ENCODE measurements around the gene PIP5K1B. TPM values are rescaled to one million over a fixed set of nuclear protein-coding genes. Genes with fewer than 3 reads are reported as not detected.

Gene PIP5K1B
- total RNA-seq, 1 experiment from 2014 or later: not detected

- Histone ChIP-seq H3K4me3 (ENCODE audit: low read depth, low read length, poor library complexity, severe bottlenecking) (no peak overlapping the region), H3K4me1 (ENCODE audit: insufficient read depth, low read length, poor library complexity, severe bottlenecking) (no peaks in the 10 kb centered on the region), H3K9me3 (ENCODE audit: low read depth, low read length, poor library complexity, severe bottlenecking) (no peaks in the 10 kb centered on the region), H3K36me3 (ENCODE audit: insufficient read depth, low read length, poor library complexity, severe bottlenecking) (no peaks in the 10 kb centered on the region), H3K27me3 (replicated peaks; ENCODE audit: insufficient read depth, low read depth, low read length, poor library complexity) (peaks cover 67% of the 10 kb centered on the region), H3K27ac (ENCODE audit: low read depth, low read length, poor library complexity, severe bottlenecking) (no peak overlapping the region)
- TF ChIP-seq CTCF (conservative IDR thresholded peaks at IDR 0.05; ENCODE audit: low read depth, low read length): no peak
- no peak for TF ChIP-seq EZH2 (IDR thresholded peaks at IDR 0.05; ENCODE audit: borderline replicate concordance, low read depth, low read length, poor library complexity, severe bottlenecking)
- ChIA-PET CTCF (interaction anchor here (0.7 kb wide), 1 partner anchor 124 kb away, joined by 5 read pairs; no protein-coding TSS in a partner anchor), POLR2A (ENCODE audit: low non-redundant PET) (interaction anchor here (0.6 kb wide), 1 partner anchor 22 kb away, joined by 5 read pairs; no protein-coding TSS in a partner anchor)
- intact Hi-C loops (cut with micrococcal nuclease; ENCODE audit: unreplicated experiment): no loop called here
- no peak for DNase-seq (ENCODE audit: low spot score)
- no TSS peak for BruUV-seq (replicated peaks)
Measured at GRCh38 chr9:69003051-69003450, 298.0 kb downstream of the PIP5K1B start.

GRCh38 chr9:69004836-69005235, 299.8 kb downstream of the PIP5K1B start:
- CTCF ChIA-PET: no interaction called here
- H3K4me1 ChIP-seq (ENCODE audit: insufficient read depth, low read length, poor library complexity, severe bottlenecking): no peaks in the 10 kb centered on the region
- intact Hi-C loops (cut with micrococcal nuclease; ENCODE audit: unreplicated experiment): no loop called here
- H3K9me3 ChIP-seq (ENCODE audit: low read depth, low read length, poor library complexity, severe bottlenecking): no peaks in the 10 kb centered on the region
- POLR2A ChIA-PET (ENCODE audit: low non-redundant PET): no interaction called here
- no TSS peak for BruUV-seq (replicated peaks)
- no peak for DNase-seq (ENCODE audit: low spot score)
- peaks cover 85% of the 10 kb centered on the region for H3K27me3 ChIP-seq (replicated peaks; ENCODE audit: insufficient read depth, low read depth, low read length, poor library complexity)
- H3K4me3 ChIP-seq (ENCODE audit: low read depth, low read length, poor library complexity, severe bottlenecking): no peak overlapping the region
- no peaks in the 10 kb centered on the region for H3K36me3 ChIP-seq (ENCODE audit: insufficient read depth, low read length, poor library complexity, severe bottlenecking)
- H3K27ac ChIP-seq (ENCODE audit: low read depth, low read length, poor library complexity, severe bottlenecking): no peak overlapping the region
- TF ChIP-seq CTCF (conservative IDR thresholded peaks at IDR 0.05; ENCODE audit: low read depth, low read length) (no peak), EZH2 (IDR thresholded peaks at IDR 0.05; ENCODE audit: borderline replicate concordance, low read depth, low read length, poor library complexity, severe bottlenecking) (no peak)

DNA sequence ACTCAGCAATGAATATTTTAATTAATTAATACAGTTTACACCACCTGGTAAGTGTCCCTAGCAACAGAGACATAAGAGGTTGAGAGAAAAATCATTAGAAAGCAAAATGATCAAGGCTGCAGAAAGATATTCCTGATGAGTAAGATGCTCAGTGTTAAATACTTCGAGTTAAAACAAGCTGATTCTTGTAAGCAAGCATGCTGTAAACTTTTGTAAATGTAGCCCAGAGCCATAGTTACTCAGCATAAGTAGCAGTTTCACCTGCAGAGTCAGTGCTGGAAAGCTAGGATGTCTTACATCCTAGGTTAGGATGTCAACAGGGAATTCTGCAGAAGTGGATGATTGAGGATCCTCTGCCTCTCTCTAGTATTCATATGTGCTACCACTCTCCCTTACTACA, 304.7 kb downstream of the PIP5K1B start:
- BruUV-seq (replicated peaks): no TSS peak
- no peak for DNase-seq (ENCODE audit: low spot score)
- Histone ChIP-seq H3K4me3 (ENCODE audit: low read depth, low read length, poor library complexity, severe bottlenecking) (no peak overlapping the region), H3K27me3 (replicated peaks; ENCODE audit: insufficient read depth, low read depth, low read length, poor library complexity) (peaks cover 55% of the 10 kb centered on the region), H3K9me3 (ENCODE audit: low read depth, low read length, poor library complexity, severe bottlenecking) (no peaks in the 10 kb centered on the region), H3K36me3 (ENCODE audit: insufficient read depth, low read length, poor library complexity, severe bottlenecking) (no peaks in the 10 kb centered on the region), H3K4me1 (ENCODE audit: insufficient read depth, low read length, poor library complexity, severe bottlenecking) (no peaks in the 10 kb centered on the region), H3K27ac (ENCODE audit: low read depth, low read length, poor library complexity, severe bottlenecking) (no peak overlapping the region)
- CTCF ChIA-PET: no interaction called here
- POLR2A ChIA-PET (ENCODE audit: low non-redundant PET): no interaction called here
- TF ChIP-seq EZH2 (IDR thresholded peaks at IDR 0.05; ENCODE audit: borderline replicate concordance, low read depth, low read length, poor library complexity, severe bottlenecking) (no peak), CTCF (conservative IDR thresholded peaks at IDR 0.05; ENCODE audit: low read depth, low read length) (no peak)
- intact Hi-C loops (cut with micrococcal nuclease; ENCODE audit: unreplicated experiment): no loop called here
